GM19043 (cell line): ENCODE results near the gene DMGDH.

Experiments
- ATAC-seq: cut with Tn5 transposase; IDR thresholded peaks from one replicate; pipeline ENCODE4 v1.9.1; 2021; ENCODE audit warnings: low read depth; ENCODE audit not compliant: unreplicated experiment

The DMGDH gene

DNA sequence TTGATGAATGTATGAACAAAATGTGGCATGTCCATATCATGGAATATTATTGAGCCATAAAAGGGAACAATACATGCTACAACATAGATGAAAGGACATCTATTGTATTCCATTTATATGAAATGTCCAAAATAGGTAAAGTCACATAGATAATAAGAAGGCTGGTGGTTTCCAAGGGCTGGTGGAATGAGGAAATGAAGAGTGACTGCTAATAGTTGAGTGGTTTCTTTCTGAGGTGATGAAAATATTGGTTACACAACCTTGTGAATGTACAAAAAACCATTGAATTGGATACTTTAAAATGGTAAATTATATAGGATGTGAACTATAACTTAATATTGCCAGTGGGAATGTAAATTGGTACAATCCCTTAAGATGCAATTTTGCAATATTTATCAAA lies 89.6 kb downstream of the DMGDH start:
- ATAC-seq = no peak

DNA sequence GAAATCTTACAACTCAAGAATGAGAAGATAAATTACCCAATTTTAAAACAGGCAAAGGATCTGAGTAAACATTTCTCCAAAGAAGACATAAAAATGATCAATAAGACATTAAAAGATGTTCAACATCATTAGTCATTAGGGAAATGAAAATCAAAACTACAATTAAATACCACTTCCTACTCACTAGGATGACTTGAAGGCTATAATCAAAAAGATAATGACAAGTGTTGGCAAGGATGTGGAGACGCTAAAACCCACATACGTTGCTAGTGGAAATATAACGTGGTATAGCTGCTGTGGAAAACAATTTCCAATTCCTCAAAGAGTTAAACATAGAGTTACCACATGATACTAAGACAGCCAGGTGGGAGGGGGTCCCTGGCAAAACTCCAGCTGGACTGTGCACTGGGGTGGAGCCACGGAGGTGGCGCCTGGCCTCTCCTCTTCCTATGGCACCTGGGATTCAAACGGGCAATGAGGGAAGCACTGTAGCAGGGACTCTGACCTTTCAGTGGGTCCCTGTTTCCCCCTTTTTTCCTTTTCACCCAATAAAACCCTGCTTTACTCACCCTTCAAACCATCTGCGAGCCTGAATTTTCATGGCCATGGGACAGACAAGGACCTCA lies 90.2 kb downstream of the DMGDH start:
- no peak for ATAC-seq

DNA sequence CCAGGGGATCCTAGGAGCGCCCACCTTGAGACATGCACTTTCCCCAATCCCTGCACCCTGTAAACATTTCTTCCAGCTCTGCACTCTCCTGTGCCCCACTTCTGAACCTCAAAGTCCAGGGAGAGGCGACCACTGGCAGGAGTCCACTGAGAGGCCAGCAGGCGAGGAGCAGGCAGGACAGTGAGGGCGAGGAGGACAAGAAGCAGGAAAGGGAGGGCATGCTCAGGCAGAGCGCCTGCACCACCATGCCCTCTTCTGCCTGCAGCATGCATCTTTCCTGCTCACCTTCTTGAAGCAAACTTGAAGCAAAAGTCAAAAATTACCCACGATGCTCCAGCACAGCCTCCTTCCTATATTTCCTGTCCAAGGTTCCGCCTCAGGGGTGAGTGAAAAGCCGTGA lies 94.4 kb downstream of the DMGDH start:
- no peak for ATAC-seq

- no peak for ATAC-seq
Observed at GRCh38 chr5:78974601-78975000, 94.9 kb downstream of the DMGDH start.

DNA sequence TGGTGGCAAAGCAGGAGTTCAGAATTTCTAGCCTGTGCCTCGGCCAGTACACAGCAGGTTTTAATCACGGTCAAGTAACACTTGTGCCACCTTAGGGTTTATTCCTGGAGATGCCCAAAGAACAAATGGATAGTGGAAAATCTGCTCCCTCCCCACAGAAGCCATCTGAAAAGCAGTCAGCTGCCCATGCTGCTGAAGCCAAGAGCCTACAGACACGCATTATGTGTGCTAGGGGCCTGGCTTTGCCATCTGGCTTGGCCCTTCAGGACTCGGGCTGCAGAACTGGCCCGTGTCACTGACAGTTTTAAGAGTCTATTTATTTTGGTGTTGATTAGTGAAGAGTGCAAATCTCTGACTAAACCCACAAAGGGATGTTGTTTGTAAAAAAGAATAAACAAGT lies 95.5 kb downstream of the DMGDH start:
- ATAC-seq = no peak

- ATAC-seq = no peak
Observed at GRCh38 chr5:78972654-78973428, 96.6 kb downstream of the DMGDH start.

- no peak for ATAC-seq
Observed at GRCh38 chr5:78971998-78972397, 97.5 kb downstream of the DMGDH start.

GRCh38 chr5:78968781-78969180 lies 100.7 kb downstream of the DMGDH start:
- ATAC-seq = no peak

DNA sequence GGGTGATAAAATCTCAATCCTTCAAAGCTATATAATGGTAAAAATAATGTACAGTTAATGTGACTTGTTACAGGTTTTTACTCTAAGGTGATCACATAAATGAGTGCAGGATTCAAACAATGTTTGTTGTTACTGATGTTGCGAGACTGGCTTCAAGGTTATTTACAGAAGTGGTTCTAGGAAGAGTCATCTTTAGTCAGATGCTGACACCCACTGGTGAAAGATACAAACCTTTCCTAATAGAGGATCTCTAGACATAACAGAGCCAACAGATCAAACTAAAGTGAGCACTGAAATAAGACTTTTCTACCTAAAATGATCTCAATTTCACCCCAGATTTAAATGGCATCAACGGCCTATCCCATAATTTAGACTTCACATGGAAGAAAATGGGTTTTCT lies 104.6 kb downstream of the DMGDH start:
- ATAC-seq = no peak

- no peak for ATAC-seq
Observed at GRCh38 chr5:78961743-78962142, 107.7 kb downstream of the DMGDH start.

DNA sequence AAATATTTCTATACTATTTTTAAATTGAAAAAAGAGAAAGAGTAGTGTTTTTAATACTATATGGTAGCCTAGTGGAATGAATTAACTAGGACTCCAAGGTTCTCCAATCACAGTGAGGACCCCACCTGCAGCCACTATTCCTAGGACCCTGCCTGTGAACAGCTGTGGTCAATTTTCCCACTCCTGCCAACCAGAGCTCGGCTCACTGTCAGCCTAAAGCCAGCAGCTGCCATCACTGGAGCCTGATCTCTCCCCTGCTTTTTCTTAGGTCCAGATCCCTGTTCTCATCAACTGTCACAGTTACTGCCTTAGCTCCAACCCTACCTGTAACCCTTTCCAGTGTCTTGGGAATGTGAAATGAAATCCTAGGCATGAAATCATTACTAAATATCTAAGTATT lies 109.7 kb downstream of the DMGDH start:
- ATAC-seq = no peak

- ATAC-seq = no peak
Observed at GRCh38 chr5:78958672-78959445, 110.6 kb downstream of the DMGDH start.

GRCh38 chr5:78956901-78957300 lies 112.6 kb downstream of the DMGDH start:
- ATAC-seq = no peak

DNA sequence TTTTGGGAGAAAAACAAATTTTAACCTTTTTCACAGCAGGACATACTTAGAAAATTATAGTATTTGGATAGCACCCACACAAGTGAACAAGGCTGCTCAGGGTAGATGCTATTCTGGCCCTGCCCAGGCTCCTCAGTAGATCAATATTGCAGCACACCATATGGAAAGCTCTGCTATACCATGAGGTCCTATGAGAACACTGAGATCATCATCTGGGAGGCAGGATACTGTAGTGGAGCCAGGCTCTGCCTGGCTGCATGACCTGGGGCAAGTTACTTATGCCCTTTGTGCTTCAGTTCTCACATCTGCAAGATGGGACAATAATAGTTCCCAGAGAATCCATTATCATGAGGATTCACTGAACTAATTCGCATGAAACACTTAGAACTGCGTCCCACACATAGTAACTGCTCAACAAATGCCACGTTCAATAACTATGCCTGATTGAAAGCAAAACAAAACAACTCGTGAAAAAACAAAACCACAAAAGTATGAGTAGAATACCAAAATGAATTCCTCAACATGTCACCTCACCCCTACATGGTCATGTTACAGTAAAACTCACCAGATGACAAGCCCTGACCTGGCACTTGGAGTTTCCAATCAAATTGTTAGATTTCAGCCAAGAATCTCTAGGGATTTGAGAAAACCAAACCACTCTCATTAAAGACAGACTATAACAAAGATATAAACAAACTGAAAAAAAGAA lies 116.2 kb downstream of the DMGDH start:
- no peak for ATAC-seq
